Measurements from ENCODE around the gene GRK2. TPM values are rescaled to one million over a fixed set of nuclear protein-coding genes. Genes with fewer than 3 reads are reported as not detected.

The GRK2 gene
- total and polyA plus RNA-seq, 2 of the 13 experiments (the other 11 are each of a cell fraction or from before 2014, with no cell fraction given) = 31.3 to 42.4 TPM

DNA sequence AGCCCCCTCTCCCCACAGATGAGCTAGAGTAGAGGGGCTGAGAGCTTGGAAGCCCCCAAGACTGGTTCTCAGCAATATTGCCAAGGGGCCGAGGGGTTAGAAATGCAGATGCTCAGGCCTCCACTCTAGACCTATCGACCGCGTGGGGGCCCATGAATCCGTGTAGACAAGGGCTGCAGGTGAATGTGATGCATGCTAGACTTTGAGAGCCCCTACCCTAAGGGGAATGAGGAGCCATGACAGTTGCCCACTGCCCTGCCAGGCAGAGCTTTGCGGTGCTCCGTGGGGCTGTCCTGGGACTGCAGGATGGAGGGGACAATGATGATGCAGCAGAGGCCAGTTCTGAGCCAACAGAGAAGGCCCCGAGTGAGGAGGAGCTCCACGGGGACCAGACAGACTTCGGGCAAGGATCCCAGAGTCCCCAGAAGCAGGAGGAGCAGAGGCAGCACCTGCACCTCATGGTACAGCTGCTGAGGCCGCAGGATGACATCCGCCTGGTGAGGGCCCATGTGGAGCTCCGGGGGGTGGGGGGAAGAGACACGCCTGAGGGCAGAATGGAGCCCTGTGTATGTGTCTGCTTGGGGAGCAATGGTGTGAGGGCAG is 38.3 kb downstream of the GRK2 start:
- H3K27ac ChIP-seq (ENCODE audit: extremely low read length, insufficient read depth, low read length) = no peak overlapping the region
- peaks cover 5% of the 10 kb centered on the region for H3K79me2 ChIP-seq (ENCODE audit: insufficient read depth, low read length)
- intact Hi-C loops (cut with micrococcal nuclease; ENCODE audit: unreplicated experiment) = loop anchor here (5.0 kb wide), 1 partner anchor 42 kb away; no protein-coding TSS in a partner anchor
- peak overlapping the region; percentile 82 for H3K4me2 ChIP-seq (ENCODE audit: low read depth, low read length)
- no peak overlapping the region for H2AFZ ChIP-seq (ENCODE audit: low read length)
- H4K20me1 ChIP-seq (ENCODE audit: insufficient read depth, low read length) = no peaks in the 10 kb centered on the region
- ChIA-PET CTCF (ENCODE audit: low intra/inter-chr PET ratio, low total read pairs) (no interaction called here), POLR2A (interaction anchor here (1.2 to 3.8 kb wide), 3 partner anchors 12 to 47 kb away, joined by 3 to 66 read pairs (median 35); partner anchors contain the start of gene ANKRD13D)
- TF ChIP-seq SMAD1 (CRISPR knock-in tag; IDR thresholded peaks at IDR 0.05; ENCODE audit: borderline replicate concordance, low read depth) = 0 out of 2 replicates have a peak, but pooled peaks have one; percentile 28
- TF ChIP-seq ZFAT (CRISPR knock-in tag; conservative IDR thresholded peaks at IDR 0.05) = no peak
- peaks cover 20% of the 10 kb centered on the region for H3K4me1 ChIP-seq (ENCODE audit: insufficient read depth, low read length)
- no peaks in the 10 kb centered on the region for H3K9me3 ChIP-seq (ENCODE audit: low read length)
- in situ Hi-C loops (cut with HindIII; ENCODE audit: extremely low pct_ligation_motif_present, low pct_unique_long_range_greater_than_20kb) = no loop called here
- WGBS (ENCODE audit: low lambda C conversion rate) = 69% methylated on average over 8 of the region's 14 CpGs
- peak overlapping the region; percentile 89 to 98 (median 90); a peak in 5 of 6 replicates for H3K4me3 ChIP-seq (replicated peaks in 1 of 3; ENCODE audit: insufficient read depth in 1 of 3, low read depth in 2 of 3, low read length in 3 of 3)
- ATAC-seq = no peak
- H3K9ac ChIP-seq (ENCODE audit: insufficient read depth, low read depth, low read length) = peak overlapping the region; percentile 87
- no peaks in the 10 kb centered on the region for H3K27me3 ChIP-seq (ENCODE audit: control insufficient read depth in 1 of 2, insufficient read depth in 2 of 2, low read length in 2 of 2)
- DNase-seq (ENCODE audit: low spot score) = no peak
- H3K36me3 ChIP-seq (replicated peaks in 1 of 2; ENCODE audit: control insufficient read depth in 1 of 2, insufficient read depth in 2 of 2, low read length in 2 of 2) = peaks cover 6 to 18% of the 10 kb centered on the region in 2 experiments; a peak in 3 of 5 replicates
- no peak for FAIRE-seq
- no TSS peak for BruUV-seq (replicated peaks)

DNA sequence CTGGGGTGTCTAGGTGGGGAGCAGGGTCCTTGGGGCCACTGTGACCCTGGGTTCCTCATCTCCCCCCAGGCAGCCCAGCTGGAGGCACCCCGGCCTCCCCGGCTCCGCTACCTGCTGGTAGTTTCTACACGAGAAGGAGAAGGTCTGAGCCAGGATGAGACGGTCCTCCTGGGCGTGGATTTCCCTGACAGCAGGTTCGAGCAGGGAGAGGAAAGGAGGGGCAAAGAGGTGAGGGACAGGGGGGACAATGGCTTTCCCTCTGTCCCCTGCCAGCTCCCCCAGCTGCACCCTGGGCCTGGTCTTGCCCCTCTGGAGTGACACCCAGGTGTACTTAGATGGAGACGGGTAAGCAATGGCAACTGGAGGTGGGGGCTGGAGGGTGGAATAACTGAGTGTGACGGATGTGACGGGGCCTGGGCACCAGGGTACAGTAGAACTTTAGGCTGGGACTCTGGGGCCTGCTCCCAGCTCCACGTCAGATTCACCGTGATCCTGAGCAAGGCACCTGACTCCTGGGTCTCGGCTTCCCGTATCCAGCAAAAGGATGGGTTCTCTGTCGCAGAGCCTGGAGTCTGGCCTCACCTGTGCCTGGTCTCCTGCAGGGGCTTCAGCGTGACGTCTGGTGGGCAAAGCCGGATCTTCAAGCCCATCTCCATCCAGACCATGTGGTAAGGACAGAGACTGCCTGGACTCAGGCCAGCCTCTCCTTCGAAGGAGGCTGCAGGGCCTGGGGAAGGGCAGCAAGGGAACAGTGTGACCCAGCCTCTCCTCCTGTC is 40.7 kb downstream of the GRK2 start:
- FAIRE-seq = no peak
- BruUV-seq (replicated peaks) = no TSS peak
- H3K9ac ChIP-seq (ENCODE audit: insufficient read depth, low read depth, low read length) = no peak overlapping the region
- POLR2A ChIA-PET = no interaction called here
- H3K4me1 ChIP-seq (ENCODE audit: insufficient read depth, low read length) = peaks cover 20% of the 10 kb centered on the region
- no peaks in the 10 kb centered on the region for H4K20me1 ChIP-seq (ENCODE audit: insufficient read depth, low read length)
- no peaks in the 10 kb centered on the region for H3K9me3 ChIP-seq (ENCODE audit: low read length)
- no peak for DNase-seq (ENCODE audit: low spot score)
- H3K27ac ChIP-seq (ENCODE audit: extremely low read length, insufficient read depth, low read length) = no peak overlapping the region
- ATAC-seq = no peak
- in situ Hi-C loops (cut with HindIII; ENCODE audit: extremely low pct_ligation_motif_present, low pct_unique_long_range_greater_than_20kb) = no loop called here
- peaks cover 5% of the 10 kb centered on the region for H3K79me2 ChIP-seq (ENCODE audit: insufficient read depth, low read length)
- CTCF ChIA-PET (ENCODE audit: low intra/inter-chr PET ratio, low total read pairs) = no interaction called here
- H3K4me2 ChIP-seq (ENCODE audit: low read depth, low read length) = no peak overlapping the region
- H2AFZ ChIP-seq (ENCODE audit: low read length) = no peak overlapping the region
- H3K36me3 ChIP-seq (replicated peaks in 1 of 2; ENCODE audit: control insufficient read depth in 1 of 2, insufficient read depth in 2 of 2, low read length in 2 of 2) = peaks cover 0 to 2% of the 10 kb centered on the region in 2 experiments; a peak in 3 of 5 replicates
- intact Hi-C loops (cut with micrococcal nuclease; ENCODE audit: unreplicated experiment) = no loop called here
- no peak overlapping the region for H3K4me3 ChIP-seq (replicated peaks in 1 of 3; ENCODE audit: insufficient read depth in 1 of 3, low read depth in 2 of 3, low read length in 3 of 3)
- 95% methylated on average over 16 of the region's 19 CpGs for WGBS (ENCODE audit: low lambda C conversion rate)
- H3K27me3 ChIP-seq (ENCODE audit: control insufficient read depth in 1 of 2, insufficient read depth in 2 of 2, low read length in 2 of 2) = no peaks in the 10 kb centered on the region
- TF ChIP-seq ZNF768 (CRISPR knock-in tag; IDR thresholded peaks at IDR 0.05) (no peak), KDM5A (IDR thresholded peaks at IDR 0.05; ENCODE audit: borderline replicate concordance, low read length) (no peak), NFIB (CRISPR knock-in tag; IDR thresholded peaks at IDR 0.05; ENCODE audit: borderline replicate concordance) (no peak), SP4 (CRISPR knock-in tag; IDR thresholded peaks at IDR 0.05) (no peak), ATM (IDR thresholded peaks at IDR 0.05; ENCODE audit: borderline replicate concordance) (no peak), ZNF230 (CRISPR knock-in tag; IDR thresholded peaks at IDR 0.05) (no peak), ZNF34 (CRISPR knock-in tag; IDR thresholded peaks at IDR 0.05; ENCODE audit: borderline replicate concordance) (no peak), EEA1 (CRISPR knock-in tag; IDR thresholded peaks at IDR 0.05; ENCODE audit: borderline replicate concordance) (no peak), ZBTB38 (CRISPR knock-in tag; IDR thresholded peaks at IDR 0.05) (no peak)
- TF ChIP-seq, protein P1, sequence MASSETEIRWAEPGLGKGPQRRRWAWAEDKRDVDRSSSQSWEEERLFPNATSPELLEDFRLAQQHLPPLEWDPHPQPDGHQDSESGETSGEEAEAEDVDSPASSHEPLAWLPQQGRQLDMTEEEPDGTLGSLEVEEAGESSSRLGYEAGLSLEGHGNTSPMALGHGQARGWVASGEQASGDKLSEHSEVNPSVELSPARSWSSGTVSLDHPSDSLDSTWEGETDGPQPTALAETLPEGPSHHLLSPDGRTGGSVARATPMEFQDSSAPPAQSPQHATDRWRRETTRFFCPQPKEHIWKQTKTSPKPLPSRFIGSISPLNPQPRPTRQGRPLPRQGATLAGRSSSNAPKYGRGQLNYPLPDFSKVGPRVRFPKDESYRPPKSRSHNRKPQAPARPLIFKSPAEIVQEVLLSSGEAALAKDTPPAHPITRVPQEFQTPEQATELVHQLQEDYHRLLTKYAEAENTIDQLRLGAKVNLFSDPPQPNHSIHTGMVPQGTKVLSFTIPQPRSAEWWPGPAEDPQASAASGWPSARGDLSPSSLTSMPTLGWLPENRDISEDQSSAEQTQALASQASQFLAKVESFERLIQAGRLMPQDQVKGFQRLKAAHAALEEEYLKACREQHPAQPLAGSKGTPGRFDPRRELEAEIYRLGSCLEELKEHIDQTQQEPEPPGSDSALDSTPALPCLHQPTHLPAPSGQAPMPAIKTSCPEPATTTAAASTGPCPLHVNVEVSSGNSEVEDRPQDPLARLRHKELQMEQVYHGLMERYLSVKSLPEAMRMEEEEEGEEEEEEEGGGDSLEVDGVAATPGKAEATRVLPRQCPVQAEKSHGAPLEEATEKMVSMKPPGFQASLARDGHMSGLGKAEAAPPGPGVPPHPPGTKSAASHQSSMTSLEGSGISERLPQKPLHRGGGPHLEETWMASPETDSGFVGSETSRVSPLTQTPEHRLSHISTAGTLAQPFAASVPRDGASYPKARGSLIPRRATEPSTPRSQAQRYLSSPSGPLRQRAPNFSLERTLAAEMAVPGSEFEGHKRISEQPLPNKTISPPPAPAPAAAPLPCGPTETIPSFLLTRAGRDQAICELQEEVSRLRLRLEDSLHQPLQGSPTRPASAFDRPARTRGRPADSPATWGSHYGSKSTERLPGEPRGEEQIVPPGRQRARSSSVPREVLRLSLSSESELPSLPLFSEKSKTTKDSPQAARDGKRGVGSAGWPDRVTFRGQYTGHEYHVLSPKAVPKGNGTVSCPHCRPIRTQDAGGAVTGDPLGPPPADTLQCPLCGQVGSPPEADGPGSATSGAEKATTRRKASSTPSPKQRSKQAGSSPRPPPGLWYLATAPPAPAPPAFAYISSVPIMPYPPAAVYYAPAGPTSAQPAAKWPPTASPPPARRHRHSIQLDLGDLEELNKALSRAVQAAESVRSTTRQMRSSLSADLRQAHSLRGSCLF (CRISPR knock-in tag; IDR thresholded peaks at IDR 0.05; ENCODE audit: borderline replicate concordance) = no peak

Measured in HepG2 (cell line).